IMR-90 (cell line): ENCODE results near the gene WASHC2C. TPM values are rescaled to one million over a fixed set of nuclear protein-coding genes. Genes with fewer than 3 reads are reported as not detected.
"Not testable (repeated sequence)": the region's sequence is repeated elsewhere in the genome, so short reads cannot be mapped to it uniquely, and the experiment has no call there.

ENCODE experiments used
- ATAC-seq: fragments of 200-7000 bp; cut with Tn5 transposase; 2 replicates; pipeline ENCODE4 v1.9.1; 2020; ENCODE audit warnings: low read depth, mild to moderate bottlenecking, moderate library complexity
- BruUV-seq: library from RNA; stranded (reverse); fragments of 400-500 nt; replicated peaks from 2 replicates; lab custom pipeline; 2021; lab: Mats Ljungman, UMichigan
- CTCF ChIA-PET: fragments of 300-600 bp; formaldehyde crosslinking; extraction: SDS; loops from one replicate; lab custom pipeline; 2021; ENCODE audit warnings: antibody characterized with exemption; lab: Yijun Ruan, JAX
- POLR2A ChIA-PET: fragments of 300-600 bp; sonication (Branson Sonifier 250); formaldehyde crosslinking; loops from one replicate; lab custom pipeline; 2022; ENCODE audit warnings: antibody characterized with exemption; ENCODE audit not compliant: unreplicated experiment; lab: Charles Lee
- DNase-seq: peaks from one replicate; pipeline ENCODE4 v3.0.0; 2013
- H2AFZ ChIP-seq: replicated peaks from 2 replicates; pipeline ENCODE3; 2013; ENCODE audit warnings: low read length, mild to moderate bottlenecking; ENCODE audit not compliant: poor library complexity
- H2AK5ac ChIP-seq: 2 replicates; pipeline ENCODE4 v1.6.1; 2013; ENCODE audit warnings: low read depth, low read length, inconsistent platforms
- H2AK9ac ChIP-seq: replicated peaks from 2 replicates; pipeline ENCODE3; 2013; ENCODE audit warnings: mild to moderate bottlenecking, low read depth, low read length, moderate library complexity; ENCODE audit not compliant: poor library complexity
- H2BK120ac ChIP-seq: 2 replicates; pipeline ENCODE4 v1.6.1; 2013; ENCODE audit warnings: low read depth, low read length, inconsistent platforms
- H2BK15ac ChIP-seq: 3 replicates; pipeline ENCODE4 v1.6.1; 2013; ENCODE audit warnings: low read depth, low read length, inconsistent platforms
- H2BK20ac ChIP-seq: 2 replicates; pipeline ENCODE4 v1.6.1; 2013; ENCODE audit warnings: low read depth, mild to moderate bottlenecking, inconsistent platforms, low read length, moderate library complexity
- H2BK5ac ChIP-seq: 2 replicates; pipeline ENCODE4 v1.6.1; 2013; ENCODE audit warnings: mild to moderate bottlenecking, low read depth, low read length, inconsistent platforms; ENCODE audit not compliant: poor library complexity, severe bottlenecking
- H3K14ac ChIP-seq: replicated peaks from 2 replicates; pipeline ENCODE4 v1.6.1; 2013; ENCODE audit warnings: low read depth, low read length, inconsistent platforms
- H3K18ac ChIP-seq: 2 replicates; pipeline ENCODE4 v1.6.1; 2013; ENCODE audit warnings: low read depth, low read length, control low read depth
- H3K23ac ChIP-seq: 2 replicates; pipeline ENCODE4 v1.6.1; 2013; ENCODE audit warnings: low read depth, low read length, inconsistent platforms
- H3K27ac ChIP-seq: 2 replicates; pipeline ENCODE4 v1.5.1; 2013; ENCODE audit warnings: mild to moderate bottlenecking, control low read depth, low read length; ENCODE audit not compliant: insufficient read depth
- H3K27me3 ChIP-seq: 2 replicates; pipeline ENCODE4 v1.6.1; 2013; ENCODE audit warnings: low read length; ENCODE audit not compliant: control insufficient read depth, insufficient read depth
- H3K36me3 ChIP-seq: 2 replicates; pipeline ENCODE4 v1.6.1; 2013; ENCODE audit warnings: low read length, mixed read lengths; ENCODE audit not compliant: control insufficient read depth, insufficient read depth
- H3K4ac ChIP-seq: 2 replicates; pipeline ENCODE4 v1.6.1; 2013; ENCODE audit warnings: low read depth, low read length, inconsistent platforms
- H3K4me1 ChIP-seq: 2 replicates; pipeline ENCODE4 v1.6.1; 2013; ENCODE audit warnings: low read length, mixed read lengths; ENCODE audit not compliant: control insufficient read depth, insufficient read depth
- H3K4me2 ChIP-seq: 2 replicates; pipeline ENCODE4 v1.6.1; 2013; ENCODE audit warnings: low read depth, mild to moderate bottlenecking, control low read depth, low read length, moderate library complexity
- H3K4me3 ChIP-seq: 2 replicates; pipeline ENCODE4 v1.5.1; 2013; ENCODE audit warnings: low read depth, mild to moderate bottlenecking, control low read depth, low read length, moderate library complexity; ENCODE audit not compliant: insufficient read depth
- H3K56ac ChIP-seq: 2 replicates; pipeline ENCODE4 v1.6.1; 2013; ENCODE audit warnings: low read length, inconsistent platforms; ENCODE audit not compliant: insufficient read depth; ENCODE audit errors: extremely low read depth
- H3K79me1 ChIP-seq, 2 experiments: 2 replicates each; pipeline ENCODE4 v1.6.1; 2013; ENCODE audit warnings: low read length in 2 of 2, inconsistent platforms in 1 of 2, low read depth in 1 of 2
- H3K9ac ChIP-seq: 2 replicates; pipeline ENCODE4 v1.6.1; 2013; ENCODE audit warnings: low read depth, low read length, control low read depth
- H3K9me1 ChIP-seq: 2 replicates; pipeline ENCODE4 v1.6.1; 2013; ENCODE audit warnings: low read length, inconsistent platforms; ENCODE audit not compliant: insufficient read depth
- H3K9me3 ChIP-seq: 2 replicates; pipeline ENCODE4 v1.6.1; 2013; ENCODE audit warnings: low read length; ENCODE audit not compliant: control insufficient read depth, insufficient read depth
- H4K20me1 ChIP-seq: 2 replicates; pipeline ENCODE4 v1.6.1; 2013; ENCODE audit warnings: low read length, inconsistent platforms; ENCODE audit not compliant: insufficient read depth
- H4K5ac ChIP-seq: 2 replicates; pipeline ENCODE4 v1.6.1; 2013; ENCODE audit warnings: mild to moderate bottlenecking, low read depth, low read length, control low read depth
- H4K8ac ChIP-seq, 2 experiments: 2 replicates each; pipeline ENCODE4 v1.6.1; 2013; ENCODE audit warnings: low read depth in 2 of 2, low read length in 2 of 2, control low read depth in 1 of 2, inconsistent platforms in 1 of 2
- H4K91ac ChIP-seq: 2 replicates; pipeline ENCODE4 v1.6.1; 2013; ENCODE audit warnings: low read depth, low read length, inconsistent platforms; ENCODE audit not compliant: insufficient read depth
- WGBS, 2 experiments: methylation state at CpG; one replicate each; pipeline versions ENCODE4 v1.1.5 to v1.1.7; 2013; ENCODE audit warnings: missing lambda C conversion rate in 2 of 2; ENCODE audit not compliant: insufficient read length in 1 of 2; ENCODE audit errors: extremely low coverage in 2 of 2; 5-methylcytosine and 5-hydroxymethylcytosine counted together
- dilution Hi-C: fragments of 300-500 bp; cut with HindIII; formaldehyde crosslinking; loops from one replicate; pipeline ENCODE4 v1.14.3; 2018; ENCODE audit warnings: low sequenced_read_pairs; ENCODE audit not compliant: unreplicated experiment
- in situ Hi-C: fragments of 300-500 bp; cut with MboI; formaldehyde crosslinking; loops from 3 replicates; pipeline ENCODE4 v1.14.3; 2019; ENCODE audit warnings: low sequenced_read_pairs, inconsistent platforms, mixed read lengths
- intact Hi-C: fragments of 100-400 bp; cut with micrococcal nuclease; formaldehyde crosslinking; loops from 2 replicates; pipeline ENCODE4 v1.10.0; 2022
- polyA plus RNA-seq, 3 experiments: library from polyadenylated mRNA; depleted of rRNA; stranded (reverse); fragments of >200 nt; gene quantifications; 2 replicates each; pipeline ENCODE4 v1.2.3, GENCODE V29; 2012; ENCODE audit warnings: low replicate concordance in 1 of 3
- total RNA-seq: library from RNA; depleted of rRNA; stranded (reverse); fragments of >200 nt; gene quantifications from 2 replicates; pipeline ENCODE4 v1.2.3, GENCODE V29; 2012

The WASHC2C gene
- total and polyA plus RNA-seq, 2 of the 4 experiments (the other 2 are of a cell fraction): 22.2 to 27.2 TPM

DNA sequence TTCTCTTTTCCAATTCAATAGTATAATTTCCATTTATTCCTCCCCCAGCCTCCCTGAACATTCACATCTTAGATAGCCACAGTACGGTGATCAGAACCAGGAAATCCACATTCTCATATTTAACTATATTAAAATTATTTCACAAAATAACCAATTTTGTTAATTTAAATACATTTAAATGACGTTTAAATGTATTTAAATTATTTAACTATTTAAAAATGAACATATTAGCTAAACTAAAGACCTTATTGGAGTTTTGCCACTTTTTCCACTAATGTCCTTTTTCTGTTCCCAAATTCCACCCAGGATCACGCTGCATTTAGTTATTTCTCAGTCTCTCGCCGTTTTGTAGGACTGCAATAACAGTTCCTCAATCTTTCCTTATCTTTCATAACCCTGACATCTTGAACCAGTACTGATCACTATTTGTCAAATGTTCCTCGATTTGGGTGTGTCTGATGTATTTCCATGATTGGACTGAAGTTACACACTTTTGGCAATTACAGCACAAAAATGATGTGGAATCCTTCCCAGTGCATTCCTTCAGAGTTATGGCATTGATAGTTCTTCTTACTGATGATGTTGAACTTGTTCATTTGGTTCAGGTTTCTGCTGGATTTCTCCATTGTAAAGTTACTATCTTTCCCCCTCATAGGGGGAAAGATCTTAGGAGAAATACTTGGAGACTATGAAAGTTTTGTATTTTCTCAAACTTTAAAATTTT lies 93.2 kb downstream of the WASHC2C start:
- CTCF ChIA-PET, H3K27me3 ChIP-seq, H3K36me3 ChIP-seq, POLR2A ChIA-PET, in situ Hi-C loops, H3K9me1 ChIP-seq, H3K14ac ChIP-seq, H2BK5ac ChIP-seq, H2AFZ ChIP-seq, H4K5ac ChIP-seq, H2AK9ac ChIP-seq, intact Hi-C loops, H4K91ac ChIP-seq, H4K8ac ChIP-seq, H3K9ac ChIP-seq, BruUV-seq, dilution Hi-C loops, ATAC-seq, H3K4ac ChIP-seq, H2BK20ac ChIP-seq, H3K27ac ChIP-seq, H3K9me3 ChIP-seq, H3K4me2 ChIP-seq, H3K4me1 ChIP-seq, H3K23ac ChIP-seq, H2AK5ac ChIP-seq, H4K20me1 ChIP-seq, H3K79me1 ChIP-seq, H3K4me3 ChIP-seq, H3K18ac ChIP-seq, H2BK120ac ChIP-seq, H3K56ac ChIP-seq, H2BK15ac ChIP-seq: not testable (repeated sequence)
- peak; percentile 7 for DNase-seq
- no CpG with 5 or more reads among the region's 6 CpGs for WGBS, 2 experiments

GRCh38 chr10:45822918-45823317 lies 95.9 kb downstream of the WASHC2C start:
- intact Hi-C loops, POLR2A ChIA-PET: not testable (repeated sequence)

More at GRCh38 chr10:45822918-45823317, 95.9 kb downstream of the WASHC2C start:
- H2BK15ac ChIP-seq, CTCF ChIA-PET, H3K36me3 ChIP-seq, H4K91ac ChIP-seq, H3K23ac ChIP-seq, H3K27ac ChIP-seq, H3K9me3 ChIP-seq, H2BK120ac ChIP-seq, BruUV-seq, ATAC-seq, H4K20me1 ChIP-seq, H2BK20ac ChIP-seq, H2AK9ac ChIP-seq, H3K4me2 ChIP-seq, H3K27me3 ChIP-seq, H2AK5ac ChIP-seq, H3K14ac ChIP-seq, H3K9ac ChIP-seq, H2BK5ac ChIP-seq, dilution Hi-C loops, in situ Hi-C loops, H4K5ac ChIP-seq, H3K56ac ChIP-seq, H3K4me3 ChIP-seq, H3K9me1 ChIP-seq, H3K4ac ChIP-seq, H2AFZ ChIP-seq, DNase-seq, H3K18ac ChIP-seq, H4K8ac ChIP-seq, H3K4me1 ChIP-seq, H3K79me1 ChIP-seq: not testable (repeated sequence)
- no CpG with 5 or more reads among the region's 2 CpGs for WGBS, 2 experiments
